GM23248 (cell line): Measurements from ENCODE around the gene UBASH3B. TPM values are rescaled to one million over a fixed set of nuclear protein-coding genes. Genes with fewer than 3 reads are reported as not detected.

ENCODE experiments used
- DNase-seq: peaks from one replicate; pipeline ENCODE4 v3.0.0-alpha.2; 2015
- H2AFZ ChIP-seq: fragments of 200-600 bp; sonication (generic); 2 replicates; pipeline ENCODE4 v1.6.1; 2016; ENCODE audit warnings: antibody characterized with exemption
- H3F3A ChIP-seq: fragments of 200-600 bp; sonication (generic); 2 replicates; pipeline ENCODE4 v1.6.1; 2016; ENCODE audit warnings: mild to moderate bottlenecking, antibody characterized with exemption, mixed run types; ENCODE audit not compliant: insufficient read depth
- H3K27ac ChIP-seq: fragments of 200-600 bp; sonication (generic); 2 replicates; pipeline ENCODE4 v1.5.1; 2016; ENCODE audit warnings: mild to moderate bottlenecking
- H3K27me3 ChIP-seq: fragments of 200-600 bp; sonication (generic); replicated peaks from 2 replicates; pipeline ENCODE4 v1.6.1; 2016; ENCODE audit warnings: mild to moderate bottlenecking; ENCODE audit not compliant: insufficient read depth
- H3K36me3 ChIP-seq: fragments of 200-600 bp; sonication (generic); 2 replicates; pipeline ENCODE4 v1.6.1; 2016; ENCODE audit warnings: low read depth, mild to moderate bottlenecking
- H3K4me1 ChIP-seq: fragments of 200-600 bp; sonication (generic); 2 replicates; pipeline ENCODE4 v1.6.1; 2016; ENCODE audit warnings: mild to moderate bottlenecking; ENCODE audit not compliant: insufficient read depth
- H3K4me2 ChIP-seq: fragments of 200-600 bp; sonication (generic); one replicate; pipeline ENCODE4 v1.6.1; 2016; ENCODE audit warnings: mild to moderate bottlenecking; ENCODE audit not compliant: unreplicated experiment
- H3K4me3 ChIP-seq: fragments of 200-600 bp; sonication (generic); 2 replicates; pipeline ENCODE4 v1.5.1; 2016; ENCODE audit warnings: mild to moderate bottlenecking
- H3K79me2 ChIP-seq: fragments of 200-600 bp; sonication (generic); 2 replicates; pipeline ENCODE4 v1.6.1; 2016; ENCODE audit warnings: mild to moderate bottlenecking; ENCODE audit not compliant: insufficient read depth
- H3K9ac ChIP-seq: fragments of 200-600 bp; sonication (generic); 2 replicates; pipeline ENCODE4 v1.6.1; 2016; ENCODE audit warnings: mild to moderate bottlenecking
- H3K9me2 ChIP-seq: fragments of 200-600 bp; sonication (generic); 2 replicates; pipeline ENCODE4 v1.6.1; 2016; ENCODE audit warnings: mixed run types, mild to moderate bottlenecking, moderate library complexity; ENCODE audit not compliant: insufficient read depth
- H3K9me3 ChIP-seq: fragments of 200-600 bp; sonication (generic); one replicate; pipeline ENCODE4 v1.6.1; 2017; ENCODE audit warnings: low read depth
- H4K20me1 ChIP-seq: fragments of 200-600 bp; sonication (generic); 2 replicates; pipeline ENCODE4 v1.6.0; 2016; ENCODE audit not compliant: insufficient read depth
- EZH2 ChIP-seq: fragments of 200-600 bp; sonication (generic); IDR thresholded peaks from 2 replicates; pipeline ENCODE4 v1.6.1; 2018; ENCODE audit warnings: antibody characterized with exemption, mild to moderate bottlenecking; ENCODE audit not compliant: insufficient read depth, poor library complexity, severe bottlenecking
- EZH2phosphoT487 ChIP-seq: fragments of 200-600 bp; sonication (generic); IDR thresholded peaks from 2 replicates; pipeline ENCODE4 v1.6.1; 2018; ENCODE audit warnings: antibody characterized with exemption, moderate library complexity, mild to moderate bottlenecking, low read depth; ENCODE audit not compliant: insufficient read depth
- WGBS, 2 experiments: methylation state at CpG; one replicate each; pipeline ENCODE4 v1.1.6; 2015 to 2017; ENCODE audit warnings: low lambda C conversion rate in 2 of 2, low coverage in 1 of 2; ENCODE audit errors: missing lambda C conversion rate in 2 of 2; 5-methylcytosine and 5-hydroxymethylcytosine counted together
- in situ Hi-C: fragments of 300-500 bp; cut with MboI; formaldehyde crosslinking; loops from 2 replicates; pipeline ENCODE4 v1.15.0; 2020
- polyA plus RNA-seq: library from polyadenylated mRNA; unstranded; fragments of >200 nt; fragmentation: Nextera tagmentation; extraction: Ambion mirVana; gene quantifications from 2 replicates; pipeline ENCODE4 v1.2.1, GENCODE V29; 2016
- total RNA-seq: library from RNA; depleted of rRNA; stranded (reverse); fragments of >200 nt; shearing (Covaris generic); gene quantifications from 2 replicates; pipeline ENCODE4 v1.2.3, GENCODE V29; 2014

Gene UBASH3B
- total and polyA plus RNA-seq, 2 experiments from 2014 or later: 15.5 to 19.7 TPM

GRCh38 chr11:122625976-122626665 is 29.4 kb upstream of the UBASH3B start:
- in situ Hi-C loops: no loop called here
- Histone ChIP-seq H3K4me2 (no peak overlapping the region), H3K4me3 (no peak overlapping the region), H3K27me3 (no peaks in the 10 kb centered on the region), H3K9me2 (no peaks in the 10 kb centered on the region), H3K4me1 (peaks cover 4% of the 10 kb centered on the region; the same call in 1 of the 2 replicates), H3K79me2 (no peaks in the 10 kb centered on the region), H3K36me3 (no peaks in the 10 kb centered on the region), H4K20me1 (no peaks in the 10 kb centered on the region), H2AFZ (no peak overlapping the region), H3K9ac (no peak overlapping the region), H3K9me3 (no peaks in the 10 kb centered on the region), H3F3A (0 out of 2 replicates have a peak, but pooled peaks cover 6% of the 10 kb centered on the region), H3K27ac (no peak overlapping the region)
- DNase-seq: no peak
- TF ChIP-seq EZH2: no peak
- TF ChIP-seq EZH2phosphoT487: no peak
- whole genome bisulfite sequencing, 2 experiments: 81 to 84% methylated on average over 7 to 8 of the region's 8 CpGs

GRCh38 chr11:122627745-122628144 is 27.8 kb upstream of the UBASH3B start:
- in situ Hi-C loops: no loop called here
- H3K9me3 ChIP-seq: no peaks in the 10 kb centered on the region
- no peaks in the 10 kb centered on the region for H3K79me2 ChIP-seq
- no peak overlapping the region for H2AFZ ChIP-seq
- H3K4me1 ChIP-seq: peaks cover 14% of the 10 kb centered on the region
- no peaks in the 10 kb centered on the region for H3K27me3 ChIP-seq
- TF ChIP-seq EZH2: no peak
- TF ChIP-seq EZH2phosphoT487: no peak
- no peaks in the 10 kb centered on the region for H4K20me1 ChIP-seq
- no peak overlapping the region for H3K27ac ChIP-seq
- DNase-seq: no peak
- no peak overlapping the region for H3K9ac ChIP-seq
- WGBS, 2 experiments: 78 to 81% methylated on average over 3 of the region's 3 CpGs
- H3F3A ChIP-seq: 0 out of 2 replicates have a peak, but pooled peaks cover 12% of the 10 kb centered on the region
- H3K4me2 ChIP-seq: no peak overlapping the region
- no peak overlapping the region for H3K4me3 ChIP-seq
- H3K9me2 ChIP-seq: no peaks in the 10 kb centered on the region
- H3K36me3 ChIP-seq: no peaks in the 10 kb centered on the region

GRCh38 chr11:122628810-122629555 is 26.5 kb upstream of the UBASH3B start:
- Histone ChIP-seq H3K9me3 (no peaks in the 10 kb centered on the region), H3K79me2 (no peaks in the 10 kb centered on the region), H4K20me1 (no peaks in the 10 kb centered on the region), H3K27ac (peak overlapping the region; percentile 3; the same call in 1 of the 2 replicates), H3K36me3 (no peaks in the 10 kb centered on the region), H3K4me1 (peaks cover 19% of the 10 kb centered on the region), H3K27me3 (no peaks in the 10 kb centered on the region), H2AFZ (peak overlapping the region; percentile 77), H3F3A (0 out of 2 replicates have a peak, but pooled peaks cover 12% of the 10 kb centered on the region), H3K9ac (peak overlapping the region; percentile 33; the same call in 1 of the 2 replicates), H3K4me2 (peak overlapping the region; percentile 33), H3K9me2 (no peaks in the 10 kb centered on the region), H3K4me3 (peak overlapping the region; percentile 18; the same call in 1 of the 2 replicates)
- peak; percentile 87 for DNase-seq
- 30 to 35% methylated on average over 9 of the region's 9 CpGs for WGBS, 2 experiments
- TF ChIP-seq EZH2phosphoT487 (no peak), EZH2 (no peak)
- in situ Hi-C loops: no loop called here

- Histone ChIP-seq H3K4me1 (peaks cover 29% of the 10 kb centered on the region), H3K27me3 (no peaks in the 10 kb centered on the region), H3K9me3 (no peaks in the 10 kb centered on the region), H3K27ac (peak overlapping the region; percentile 31), H3K9ac (peak overlapping the region; percentile 42; the same call in 1 of the 2 replicates), H3K79me2 (no peaks in the 10 kb centered on the region), H3K9me2 (no peaks in the 10 kb centered on the region), H2AFZ (no peak overlapping the region), H3K36me3 (no peaks in the 10 kb centered on the region), H4K20me1 (no peaks in the 10 kb centered on the region), H3F3A (0 out of 2 replicates have a peak, but pooled peaks cover 12% of the 10 kb centered on the region), H3K4me3 (no peak overlapping the region), H3K4me2 (peak overlapping the region; percentile 28)
- 42 to 45% methylated on average over 11 of the region's 11 CpGs for WGBS, 2 experiments
- in situ Hi-C loops: loop anchor here (5.0 kb wide), 2 partner anchors 150 to 220 kb away; no protein-coding TSS in a partner anchor
- TF ChIP-seq EZH2phosphoT487 (no peak), EZH2 (no peak)
- peak; percentile 62 for DNase-seq
Measured at GRCh38 chr11:122632181-122632824, 23.2 kb upstream of the UBASH3B start.
